HG02973 (cell line): ENCODE data around the gene PARG.
"Not testable (repeated sequence)": the region's sequence is repeated elsewhere in the genome, so short reads cannot be mapped to it uniquely, and the experiment has no call there.

Experiments
- ATAC-seq: cut with Tn5 transposase; IDR thresholded peaks from one replicate; pipeline ENCODE4 v1.9.1; 2021; ENCODE audit warnings: moderate library complexity; ENCODE audit not compliant: unreplicated experiment

PARG gene

DNA sequence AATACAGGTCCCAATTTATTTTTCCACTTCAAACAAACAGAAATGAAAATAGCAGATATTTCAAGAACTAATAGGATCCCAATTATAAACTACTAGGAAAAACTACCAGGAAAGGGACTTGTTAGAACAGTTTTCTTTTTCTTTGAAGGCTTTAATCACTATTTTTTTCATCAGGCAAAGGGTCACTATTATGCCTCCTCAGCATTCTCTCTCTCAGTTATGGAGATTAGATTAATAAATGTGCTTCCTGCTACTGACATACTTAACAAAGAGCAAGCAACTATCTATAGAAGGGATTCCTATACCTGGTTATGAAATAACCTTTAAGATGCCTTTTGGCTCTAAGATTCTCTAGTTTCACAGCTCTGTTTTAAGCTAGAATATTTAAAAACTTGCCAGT lies 108.7 kb downstream of the PARG start:
- ATAC-seq, result no peak

GRCh38 chr10:49831352-49832035 lies 110.3 kb downstream of the PARG start:
- ATAC-seq, result no peak

DNA sequence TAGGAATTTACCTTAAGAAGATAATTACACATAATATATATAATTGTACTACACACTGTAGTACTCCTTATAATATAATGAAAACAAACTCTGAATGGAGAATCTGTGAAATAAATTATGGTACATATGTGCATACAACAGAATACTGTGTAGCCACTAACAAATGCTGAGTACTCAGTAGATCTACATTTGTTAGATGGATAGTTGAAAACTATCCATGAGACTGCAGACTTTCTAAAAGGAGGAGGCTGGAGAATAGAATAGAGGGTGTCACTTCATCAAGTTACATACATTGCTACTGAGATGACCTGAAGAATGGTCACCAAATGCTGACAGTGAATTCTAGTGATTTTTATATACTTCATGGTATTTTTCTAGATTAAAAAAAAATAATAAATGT lies 111.0 kb downstream of the PARG start:
- no peak for ATAC-seq

GRCh38 chr10:49830016-49830415 lies 111.8 kb downstream of the PARG start:
- ATAC-seq, result no peak

- ATAC-seq, result no peak
Observed at GRCh38 chr10:49827297-49827696, 114.5 kb downstream of the PARG start.

- ATAC-seq, result no peak
Observed at GRCh38 chr10:49819234-49819958, 122.4 kb downstream of the PARG start.

DNA sequence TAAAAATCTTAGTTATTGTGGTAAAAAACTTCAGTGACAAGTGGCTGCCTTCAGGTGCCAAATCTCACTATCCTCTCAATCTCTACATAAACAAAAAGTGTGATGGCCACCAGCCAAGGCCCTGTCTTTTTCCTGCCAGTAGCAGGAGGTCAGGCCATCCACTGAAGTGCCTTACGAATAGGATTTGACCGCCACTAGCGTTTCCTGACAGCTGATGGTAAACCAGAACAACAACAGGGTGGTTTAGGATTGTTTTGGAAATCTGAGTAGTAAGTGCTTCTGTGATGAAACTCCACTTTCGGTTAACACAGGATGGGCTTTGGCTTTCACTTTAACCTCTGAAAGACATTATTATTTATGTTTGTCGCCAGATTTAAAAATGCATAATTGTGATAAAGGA lies 124.0 kb downstream of the PARG start:
- no peak for ATAC-seq

GRCh38 chr10:49803988-49804387 lies 137.8 kb downstream of the PARG start:
- ATAC-seq, result no peak

- no peak for ATAC-seq
Observed at GRCh38 chr10:49798275-49798674, 143.6 kb downstream of the PARG start.

- no peak for ATAC-seq
Observed at GRCh38 chr10:49791100-49791499, 150.7 kb downstream of the PARG start.

- ATAC-seq, result no peak
Observed at GRCh38 chr10:49784681-49785080, 157.1 kb downstream of the PARG start.

DNA sequence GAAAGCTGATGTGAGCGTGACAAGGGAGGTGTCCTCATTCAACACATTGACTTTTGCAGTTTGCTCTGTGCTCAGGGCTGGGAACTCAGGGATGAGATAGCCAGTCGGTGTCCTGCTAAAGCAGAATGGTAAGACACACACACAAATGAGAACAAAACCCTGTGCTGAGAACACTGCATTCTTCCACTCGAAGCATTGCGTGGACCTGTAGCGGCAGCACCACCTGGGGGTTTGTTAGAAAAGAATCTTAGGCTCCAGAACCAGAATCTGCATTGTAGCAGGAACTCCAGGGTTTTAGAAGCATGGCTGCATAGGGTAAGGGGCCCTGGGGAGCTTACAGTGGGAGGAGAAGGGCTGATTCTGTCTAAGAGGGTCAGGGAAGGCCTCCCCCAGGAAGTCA lies 158.2 kb downstream of the PARG start:
- no peak for ATAC-seq

DNA sequence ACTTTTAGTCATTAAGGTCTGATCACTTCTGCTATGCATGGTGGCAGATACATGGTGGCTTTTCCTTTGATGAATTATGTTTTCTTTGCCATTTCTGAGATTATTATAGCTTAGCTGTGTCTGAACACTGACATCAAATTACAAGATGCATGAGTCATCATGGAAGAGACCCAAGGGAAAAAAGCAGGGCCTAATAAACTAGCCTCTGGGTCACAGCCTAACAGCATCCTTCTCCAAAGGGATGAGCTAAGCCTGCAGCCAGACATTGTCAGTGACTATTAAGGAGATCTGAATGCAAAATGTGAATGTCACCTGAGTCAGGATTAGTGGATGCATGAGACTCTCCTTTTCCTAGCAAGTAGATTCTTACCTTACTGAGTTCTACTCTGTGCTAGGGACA lies 160.6 kb downstream of the PARG start:
- no peak for ATAC-seq

DNA sequence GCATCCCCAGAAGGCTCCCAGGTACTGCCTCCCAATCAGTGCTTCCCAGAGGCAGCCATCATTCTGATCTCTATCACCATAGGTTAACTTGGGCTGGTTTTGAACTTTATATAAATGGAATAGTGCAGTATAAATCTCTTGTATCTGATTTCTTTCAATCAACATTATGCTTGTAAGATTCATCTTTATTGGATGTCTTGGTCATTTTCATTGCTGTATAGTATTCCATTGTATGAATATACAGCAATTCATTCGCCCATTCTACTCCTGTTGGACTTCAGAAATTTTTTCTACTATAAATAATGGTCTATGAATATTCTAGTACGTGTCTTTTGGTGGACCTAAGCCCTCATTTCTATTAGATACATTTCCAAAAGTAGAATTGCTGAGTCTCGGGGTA lies 163.6 kb downstream of the PARG start:
- no peak for ATAC-seq

- ATAC-seq, result no peak
Observed at GRCh38 chr10:49776851-49777250, 165.0 kb downstream of the PARG start.

DNA sequence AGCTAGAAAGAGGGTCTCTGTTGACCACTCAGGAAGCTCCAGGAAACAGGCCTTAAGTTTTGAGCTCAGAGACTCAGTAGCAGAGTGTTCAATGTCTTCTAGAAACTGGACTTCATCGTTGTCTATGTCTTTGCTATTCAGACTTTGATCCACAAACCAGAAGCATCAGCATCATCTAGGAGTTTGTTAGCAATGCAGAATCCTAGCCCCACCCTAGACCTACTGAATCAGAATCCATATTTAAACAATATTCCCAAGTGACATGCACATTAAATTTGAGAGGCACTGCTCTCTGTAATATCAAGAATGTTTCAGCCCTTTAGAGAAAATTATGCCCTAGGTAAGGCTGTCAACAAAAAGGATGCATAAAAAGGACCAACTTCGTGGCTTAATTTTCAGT lies 166.8 kb downstream of the PARG start:
- no peak for ATAC-seq

- ATAC-seq, result not testable (repeated sequence)
Observed at GRCh38 chr10:49772944-49773343, 168.9 kb downstream of the PARG start.

- not testable (repeated sequence) for ATAC-seq
Observed at GRCh38 chr10:49771046-49771445, 170.8 kb downstream of the PARG start.

DNA sequence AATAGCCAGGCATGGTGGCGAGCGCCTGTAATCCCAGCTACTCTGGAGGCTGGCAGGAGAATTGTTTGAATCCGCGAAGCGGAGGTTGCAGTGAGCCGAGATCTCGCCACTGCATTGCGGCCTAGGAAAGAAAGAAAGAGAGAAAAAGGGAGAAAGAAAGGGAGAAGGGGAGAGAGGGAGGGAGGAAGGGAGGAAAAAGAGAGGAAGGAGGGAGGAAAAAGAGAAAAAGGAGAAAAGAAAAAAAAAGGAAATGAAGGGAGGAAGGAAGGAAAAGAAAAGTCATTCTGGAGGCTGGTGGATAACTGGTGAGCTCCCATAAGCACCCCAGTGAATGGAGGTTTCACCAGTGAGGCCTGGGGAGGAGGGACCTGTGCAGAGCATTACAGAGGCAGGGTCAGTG lies 172.1 kb downstream of the PARG start:
- no peak for ATAC-seq

DNA sequence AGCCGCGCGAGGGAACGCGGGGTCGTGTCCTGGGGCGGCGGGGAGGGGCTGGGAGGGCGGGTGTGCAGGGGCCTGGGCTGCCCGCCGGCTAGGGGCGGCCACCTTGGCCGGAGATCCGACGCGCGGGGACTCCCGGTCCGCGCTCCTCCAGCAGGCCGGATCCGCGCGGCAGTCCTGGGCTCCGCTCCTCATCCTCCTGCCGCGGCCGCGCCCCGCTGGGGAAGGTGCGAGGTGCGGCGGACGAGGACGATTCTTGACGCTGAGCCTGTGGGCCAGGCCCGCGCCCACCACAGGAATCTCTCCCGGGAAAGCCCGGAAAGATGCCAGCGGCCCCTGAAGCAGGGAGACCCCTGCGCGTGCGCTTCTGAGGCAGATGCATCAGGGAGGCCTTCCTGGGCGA lies 173.1 kb downstream of the PARG start:
- ATAC-seq, result no peak

- ATAC-seq, result no peak
Observed at GRCh38 chr10:49768329-49768728, 173.5 kb downstream of the PARG start.
